GM19240 (cell line): ENCODE measurements around the gene TBRG4.

Source experiments
- DNase-seq: peaks from one replicate; pipeline ENCODE4 v3.0.0; 2011; ENCODE audit warnings: low spot score; ENCODE audit not compliant: insufficient read length

Gene TBRG4

GRCh38 chr7:45075355-45075644 is 36.2 kb downstream of the TBRG4 start:
- DNase-seq = no peak

GRCh38 chr7:45074528-45075354 is 36.8 kb downstream of the TBRG4 start:
- no peak for DNase-seq

GRCh38 chr7:45073786-45074527 is 37.5 kb downstream of the TBRG4 start:
- no peak for DNase-seq

DNA sequence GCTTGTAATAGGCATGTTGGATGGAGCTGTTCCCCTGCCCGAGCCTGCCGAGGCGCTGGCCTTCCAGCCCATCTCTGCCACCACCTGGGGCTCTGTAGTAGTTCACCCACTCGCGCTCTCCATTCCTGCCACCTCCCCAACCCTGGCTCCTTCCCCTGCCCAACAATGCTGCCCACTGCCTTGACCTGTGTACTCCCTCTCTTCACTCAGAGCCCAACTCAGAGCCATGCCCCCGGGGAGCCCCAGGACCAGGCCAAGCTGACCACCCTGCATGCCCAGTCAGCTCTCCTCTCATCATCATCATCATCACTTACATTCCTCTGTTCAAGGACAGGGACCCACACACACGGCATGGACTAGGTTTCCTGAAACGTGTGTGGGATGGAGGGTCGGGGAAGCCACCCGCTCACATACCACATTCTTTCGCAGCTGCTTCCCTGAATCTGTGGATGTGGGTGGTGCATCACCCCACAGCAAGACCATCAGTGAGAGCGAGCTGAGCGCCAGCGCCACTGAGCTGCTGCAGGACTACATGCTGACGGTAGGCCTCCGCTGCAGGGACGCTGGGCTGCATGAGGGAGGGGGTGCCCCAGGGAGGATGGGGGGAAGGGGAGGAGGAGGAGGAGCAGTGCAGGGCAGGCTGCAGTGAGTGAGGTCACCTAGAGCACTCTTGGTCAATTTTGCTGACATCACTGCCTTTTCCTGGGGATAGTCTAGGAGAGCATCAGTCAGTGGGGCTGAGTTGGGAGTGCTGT is 38.3 kb downstream of the TBRG4 start:
- no peak for DNase-seq

- DNase-seq = no peak
Observed at GRCh38 chr7:45072131-45073030, 39.1 kb downstream of the TBRG4 start.

- no peak for DNase-seq
Observed at GRCh38 chr7:45071528-45071927, 40.0 kb downstream of the TBRG4 start.

- no peak for DNase-seq
Observed at GRCh38 chr7:45070254-45070642, 41.2 kb downstream of the TBRG4 start.

DNA sequence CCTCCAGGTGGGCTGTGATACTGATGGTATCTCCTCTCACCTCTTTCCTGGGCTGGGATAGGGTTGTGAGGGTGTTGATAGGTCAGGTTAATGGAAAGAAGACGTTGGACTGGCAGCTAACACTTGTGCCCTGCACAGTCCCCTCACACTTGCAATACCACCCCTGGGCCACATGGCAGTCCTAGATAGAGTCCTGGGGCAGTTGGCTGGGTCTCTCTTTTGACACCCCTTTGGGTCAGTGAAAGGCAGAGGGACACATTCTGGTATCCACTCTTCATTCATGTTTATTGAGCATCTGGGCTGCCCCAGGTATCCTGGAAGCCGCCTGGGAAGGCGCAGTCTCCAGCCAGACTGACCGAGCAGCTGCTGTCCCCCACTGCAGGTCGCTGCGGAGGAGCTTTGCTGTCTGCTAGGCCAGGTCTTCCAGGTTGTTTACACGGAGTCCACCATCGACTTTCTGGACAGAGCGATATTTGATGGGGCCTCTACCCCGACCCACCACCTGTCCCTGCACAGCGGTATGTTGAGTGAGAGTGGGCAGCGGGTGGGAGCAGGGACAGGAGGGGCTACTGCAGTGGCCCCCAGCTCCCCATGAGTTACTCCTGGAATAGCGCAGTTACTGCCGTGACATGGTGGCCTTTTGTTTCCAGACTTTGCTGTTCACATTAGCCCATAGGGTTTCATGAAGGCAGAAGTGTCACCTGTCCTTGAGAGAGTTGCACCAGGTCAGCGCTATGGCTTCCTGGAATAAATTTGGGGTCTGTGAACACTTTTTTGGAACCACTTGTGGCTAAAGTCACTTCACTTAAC is 41.8 kb downstream of the TBRG4 start:
- no peak for DNase-seq

GRCh38 chr7:45068236-45069023 is 43.1 kb downstream of the TBRG4 start:
- DNase-seq = no peak

- no peak for DNase-seq
Observed at GRCh38 chr7:45067582-45067981, 43.9 kb downstream of the TBRG4 start.

DNA sequence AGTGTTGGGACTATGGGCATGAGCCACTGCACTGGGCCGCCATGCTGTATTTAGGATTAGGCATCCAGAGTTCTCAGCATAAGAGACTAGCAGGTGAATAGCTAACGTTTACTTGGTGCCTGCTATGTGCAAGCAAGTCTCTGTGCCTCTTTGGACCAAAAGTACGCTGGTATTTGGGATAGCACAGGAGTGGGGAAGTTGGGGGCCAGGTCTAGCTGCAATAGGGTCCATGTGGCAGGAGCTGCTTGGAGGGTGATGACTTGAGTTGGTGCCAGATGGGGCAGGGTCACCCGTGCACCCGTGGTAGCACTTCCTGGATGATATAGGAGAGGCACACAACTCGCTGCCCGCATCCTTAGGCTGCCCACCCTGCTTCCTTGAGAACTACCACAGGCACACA is 45.1 kb downstream of the TBRG4 start:
- DNase-seq = no peak

DNA sequence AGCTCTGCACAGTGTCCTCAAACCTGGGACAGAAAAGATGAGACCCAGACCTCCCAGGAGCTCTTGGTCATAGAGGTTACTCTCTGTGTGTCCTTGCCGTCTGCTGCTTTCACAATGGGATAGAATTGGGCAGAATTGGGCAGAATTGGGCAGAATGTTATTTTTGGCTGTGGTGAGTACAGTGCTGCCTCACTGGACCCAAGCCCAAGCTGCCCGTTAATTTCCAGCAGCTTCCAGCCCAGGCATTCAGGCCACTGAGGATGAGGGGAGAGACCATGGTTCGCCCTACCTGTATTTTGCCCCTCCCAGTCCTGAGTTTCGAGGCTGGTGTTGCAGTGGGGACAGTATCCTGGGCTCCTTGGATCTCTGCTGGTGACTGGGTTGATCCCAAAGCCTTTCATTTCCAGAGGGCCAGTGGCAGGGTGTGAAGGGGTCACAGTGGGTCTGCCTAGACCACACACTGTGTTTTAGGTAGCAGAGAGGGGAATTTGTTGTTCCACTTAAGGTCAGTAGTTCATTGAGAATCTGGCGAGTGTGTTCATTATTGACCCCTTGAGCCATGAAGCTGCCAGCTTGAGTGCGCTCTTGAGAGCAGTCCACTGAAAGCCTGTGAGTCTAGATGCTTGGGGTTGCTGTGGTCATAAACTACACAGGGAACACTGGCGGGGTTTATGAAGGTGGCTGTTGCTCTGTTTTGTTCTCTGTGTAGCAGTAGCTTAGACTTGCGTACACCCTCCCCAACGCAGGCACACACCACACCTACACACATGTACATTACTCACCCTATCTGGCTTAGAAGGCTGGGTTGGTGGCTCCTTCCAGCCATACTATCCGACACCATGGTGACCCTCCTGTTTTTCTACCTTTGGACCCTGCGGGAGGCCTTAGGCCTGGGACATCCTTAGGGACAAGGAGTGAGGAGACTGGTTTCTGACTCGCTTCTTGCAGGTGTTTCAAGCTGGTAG is 46.2 kb downstream of the TBRG4 start:
- no peak for DNase-seq

DNA sequence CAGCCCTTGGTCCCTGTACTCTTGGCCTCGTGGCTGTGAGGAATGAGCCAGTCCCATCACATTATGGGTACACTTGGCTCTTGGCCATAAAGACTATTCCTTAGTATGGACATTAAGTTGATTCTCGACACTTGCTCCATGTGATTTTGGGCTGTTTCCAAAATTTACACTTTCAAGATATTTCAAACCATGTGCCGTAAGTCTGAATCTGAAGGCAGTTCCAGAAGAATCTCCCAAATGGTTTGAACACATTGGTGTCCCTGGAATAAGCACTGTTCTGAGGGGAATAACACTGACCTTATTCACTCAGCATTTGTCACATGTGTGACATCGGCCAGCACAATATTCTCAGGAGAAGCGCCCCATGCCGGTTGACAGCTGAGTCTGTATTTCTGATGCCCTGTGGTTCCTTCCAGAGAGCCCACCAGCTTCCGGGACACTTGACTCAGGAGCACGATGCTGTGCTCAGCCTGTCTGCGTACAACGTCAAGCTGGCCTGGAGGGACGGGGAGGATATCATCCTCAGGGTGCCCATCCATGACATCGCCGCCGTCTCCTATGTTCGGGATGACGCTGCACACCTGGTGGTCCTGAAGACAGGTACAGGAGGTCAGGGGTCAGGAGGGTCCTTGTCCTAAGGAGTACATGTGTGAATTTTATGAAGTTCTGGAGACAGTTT is 47.3 kb downstream of the TBRG4 start:
- DNase-seq = no peak

GRCh38 chr7:45061806-45062425 is 49.6 kb downstream of the TBRG4 start:
- no peak for DNase-seq

GRCh38 chr7:45061352-45061751 is 50.1 kb downstream of the TBRG4 start:
- no peak for DNase-seq

DNA sequence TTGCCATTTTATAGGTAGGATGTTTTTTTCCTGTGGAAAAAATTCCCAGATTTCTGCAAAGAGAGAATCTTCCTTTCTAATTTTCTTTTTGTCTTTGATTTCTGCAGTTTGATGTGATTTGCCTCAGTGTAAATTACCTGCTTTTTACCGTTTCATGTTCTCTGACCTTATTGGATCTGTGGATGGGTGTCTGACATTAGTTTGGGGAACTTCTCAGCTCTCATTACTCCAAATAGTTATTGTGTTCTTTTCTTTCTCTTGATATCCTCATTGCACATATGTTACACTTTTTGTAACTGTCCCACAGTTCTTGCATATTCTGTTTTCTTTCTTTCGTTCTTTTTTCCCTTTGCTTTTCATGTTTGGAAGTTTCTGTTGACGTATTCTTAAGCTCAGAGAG is 51.2 kb downstream of the TBRG4 start:
- DNase-seq = no peak

DNA sequence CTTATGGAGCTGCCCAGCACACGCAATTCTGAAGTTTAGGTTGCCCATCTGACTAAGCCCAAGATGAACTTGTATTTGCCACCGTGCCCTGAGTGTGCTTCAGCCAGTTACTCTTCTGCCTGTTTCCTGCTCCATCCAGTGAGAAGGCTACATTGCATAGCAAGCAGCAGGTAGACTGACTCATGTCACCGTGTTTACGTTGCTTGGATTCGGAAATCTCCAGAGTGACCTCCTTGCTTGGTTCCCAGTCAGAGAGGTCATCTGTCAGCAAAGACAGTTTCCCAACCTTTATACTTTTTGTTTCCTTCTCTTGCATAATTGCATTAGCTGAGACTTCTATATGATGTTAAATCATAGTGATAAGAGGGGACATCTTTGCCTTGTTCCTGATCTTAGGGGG is 53.6 kb downstream of the TBRG4 start:
- no peak for DNase-seq
